Stimulated activated CD4-positive, alpha-beta T cell treated with anti-CD3 and anti-CD28 coated beads, Interleukin-1b, Interleukin-23, amount 100 ng/mL, for 48 hours (primary cell): ENCODE data around the gene TMEM253.
A peak's percentile ranks its signal among the peaks of the same experiment; 100 is the strongest.

Source experiments
- DNase-seq: peaks from one replicate; pipeline ENCODE4 v3.0.0-alpha.2; 2020

The TMEM253 gene

DNA sequence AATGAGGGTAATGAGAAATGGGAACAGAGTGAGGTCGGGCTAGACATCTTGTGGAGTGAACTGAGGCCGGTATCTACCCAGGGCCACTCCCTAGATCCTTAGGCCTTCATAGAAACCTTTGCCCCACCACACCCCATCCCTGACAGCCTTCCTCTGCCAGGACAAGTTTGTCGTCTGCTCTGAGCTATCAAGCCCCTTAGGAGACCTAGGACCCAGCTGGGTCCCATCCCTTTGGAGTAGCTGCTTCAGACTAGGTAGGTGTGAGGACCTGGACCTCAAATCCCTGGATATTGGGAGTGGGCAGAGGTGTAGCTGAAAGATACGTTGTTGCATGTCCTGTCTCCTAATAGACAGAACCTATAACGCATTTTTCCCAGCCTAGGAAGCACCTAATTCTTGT is at the start of gene TMEM253:
TMEM253 (plus strand) TSS at position 136 of the 400 bp plus-strand sequence. CDS start 278 bp downstream, outside the sequence.
- DNase-seq = no peak

- no peak for DNase-seq
Measured at GRCh38 chr14:21053184-21054122, 47.4 kb upstream of the TMEM253 start.

DNA sequence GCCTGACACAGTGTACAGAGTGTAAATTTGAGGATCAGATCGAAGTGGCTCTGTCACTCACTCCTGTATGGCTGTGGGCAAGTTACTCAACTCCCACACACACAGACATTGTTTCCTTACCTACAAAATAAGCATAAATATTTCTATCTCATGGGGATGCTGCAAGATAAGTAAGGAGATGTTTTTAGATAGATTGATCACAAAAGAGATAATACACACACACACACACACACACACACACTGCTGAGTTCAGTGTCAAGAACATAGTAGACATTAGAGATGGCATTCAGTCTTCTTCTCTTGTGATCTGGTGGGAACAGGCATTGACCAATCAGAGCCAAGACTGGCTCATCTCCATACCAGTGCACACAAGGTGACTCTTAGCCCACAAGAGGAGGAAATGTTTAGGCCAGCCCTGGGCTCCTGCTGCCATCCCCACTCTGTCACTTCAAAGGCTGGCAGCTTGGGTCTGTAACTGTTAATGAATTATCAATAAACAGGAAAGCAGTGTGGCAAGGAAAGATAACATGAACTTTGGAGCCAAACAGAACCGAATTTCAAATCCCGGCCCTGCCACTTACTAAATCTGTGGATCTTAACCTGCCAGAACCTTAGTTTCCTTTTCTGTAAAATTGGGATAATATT is 46.6 kb upstream of the TMEM253 start:
- no peak for DNase-seq

GRCh38 chr14:21054768-21055145 is 46.1 kb upstream of the TMEM253 start:
- no peak for DNase-seq

DNA sequence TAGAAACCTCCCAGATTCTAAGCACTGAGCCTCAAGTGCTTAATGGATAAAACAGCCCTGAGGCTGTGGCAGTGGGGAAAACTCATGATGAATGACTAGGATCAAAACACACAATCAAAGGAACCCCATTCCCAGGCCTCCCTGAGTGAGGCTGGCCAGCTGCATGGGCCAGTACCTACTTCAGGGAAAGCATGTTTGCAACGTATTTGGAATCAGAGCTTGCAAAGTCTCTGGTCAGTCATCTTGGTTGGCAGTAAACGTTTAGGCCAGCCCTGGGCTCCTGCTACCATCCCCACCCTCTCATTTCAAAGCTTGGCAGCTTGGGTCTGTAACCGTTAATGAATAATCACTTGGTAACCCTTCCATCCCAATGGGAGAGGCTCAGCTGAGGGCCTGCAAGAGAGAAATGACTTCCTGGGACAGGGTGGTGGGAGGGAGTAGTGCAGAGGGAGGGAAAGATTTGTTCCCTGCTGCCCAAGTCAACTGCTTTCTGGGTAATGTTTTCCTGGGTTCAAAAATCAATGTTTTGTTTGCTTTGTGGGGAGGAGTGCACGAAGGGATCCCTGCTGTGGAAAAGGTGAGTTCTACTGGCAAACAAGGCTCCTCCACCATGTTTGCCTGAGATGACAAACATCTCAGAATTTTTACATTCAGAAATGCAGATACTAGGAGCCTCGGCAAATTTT is 45.3 kb upstream of the TMEM253 start:
- no peak for DNase-seq

DNA sequence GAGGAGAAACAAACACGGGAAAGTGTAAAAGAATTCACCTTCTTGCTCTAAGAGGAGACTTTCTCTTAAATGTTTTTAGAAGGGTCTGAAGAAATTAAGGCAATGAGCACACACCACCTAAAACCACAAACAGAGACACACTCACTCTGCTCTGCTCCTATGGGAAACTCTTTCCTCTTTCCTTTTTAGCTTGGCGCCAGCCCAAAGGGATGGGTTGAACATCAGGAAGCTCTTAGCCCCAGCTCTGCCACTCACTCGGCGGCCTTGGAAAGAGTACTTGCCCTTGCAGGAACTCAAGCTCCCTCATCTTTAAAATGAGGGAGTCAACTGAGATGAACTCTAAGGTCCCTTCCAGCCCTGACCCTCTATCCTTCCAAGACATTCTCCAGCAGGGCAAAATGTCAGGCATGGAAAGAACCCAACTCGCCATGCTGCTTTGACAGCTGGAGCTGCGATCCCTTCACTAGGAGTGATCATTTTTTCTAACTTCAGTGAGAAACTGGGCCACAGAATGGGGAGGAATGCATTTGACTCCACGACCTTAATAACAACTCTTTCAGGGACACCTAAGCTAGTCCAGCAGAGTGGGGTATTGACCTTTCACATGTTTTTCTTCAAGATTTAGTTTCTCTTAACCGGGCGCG is 44.2 kb upstream of the TMEM253 start:
- no peak for DNase-seq

DNA sequence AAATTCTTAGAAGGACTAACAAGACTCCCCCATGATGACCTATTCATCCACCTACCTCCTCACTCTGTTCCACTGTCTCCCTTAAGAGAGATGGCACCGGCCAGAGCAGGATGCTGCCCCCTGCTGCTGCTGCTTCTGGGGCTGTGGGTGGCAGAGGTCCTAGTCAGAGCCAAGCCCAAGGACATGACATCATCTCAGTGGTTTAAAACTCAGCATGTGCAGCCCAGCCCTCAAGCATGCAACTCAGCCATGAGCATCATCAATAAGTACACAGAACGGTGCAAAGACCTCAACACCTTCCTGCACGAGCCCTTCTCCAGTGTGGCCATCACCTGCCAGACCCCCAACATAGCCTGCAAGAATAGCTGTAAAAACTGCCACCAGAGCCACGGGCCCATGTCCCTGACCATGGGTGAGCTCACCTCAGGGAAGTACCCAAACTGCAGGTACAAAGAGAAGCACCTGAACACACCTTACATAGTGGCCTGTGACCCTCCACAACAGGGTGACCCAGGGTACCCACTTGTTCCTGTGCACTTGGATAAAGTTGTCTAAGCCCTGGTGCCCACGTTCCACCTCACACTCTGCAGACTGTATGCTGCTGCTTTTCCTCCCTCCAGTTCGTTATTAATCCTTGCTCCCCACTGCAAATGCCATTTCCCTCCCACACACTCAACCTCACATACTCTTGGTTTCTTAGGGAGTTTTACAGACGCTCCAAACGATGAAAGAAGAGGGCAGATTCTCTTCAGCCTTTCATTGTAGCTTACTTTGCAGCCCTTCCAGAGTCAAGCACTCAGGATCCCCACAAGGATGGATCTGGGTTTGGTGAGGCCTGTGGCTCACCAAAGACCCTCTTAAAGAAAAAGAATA is 42.8 kb upstream of the TMEM253 start, which contains the start of gene RNASE8:
RNASE8 (plus strand) TSS at position 20 of the 873 bp plus-strand sequence; CDS start at position 91, 71 bp downstream.
- DNase-seq = no peak

- DNase-seq = no peak
Measured at GRCh38 chr14:21058903-21059302, 42.0 kb upstream of the TMEM253 start.

- no peak for DNase-seq
Measured at GRCh38 chr14:21059842-21060613, 40.8 kb upstream of the TMEM253 start.

DNA sequence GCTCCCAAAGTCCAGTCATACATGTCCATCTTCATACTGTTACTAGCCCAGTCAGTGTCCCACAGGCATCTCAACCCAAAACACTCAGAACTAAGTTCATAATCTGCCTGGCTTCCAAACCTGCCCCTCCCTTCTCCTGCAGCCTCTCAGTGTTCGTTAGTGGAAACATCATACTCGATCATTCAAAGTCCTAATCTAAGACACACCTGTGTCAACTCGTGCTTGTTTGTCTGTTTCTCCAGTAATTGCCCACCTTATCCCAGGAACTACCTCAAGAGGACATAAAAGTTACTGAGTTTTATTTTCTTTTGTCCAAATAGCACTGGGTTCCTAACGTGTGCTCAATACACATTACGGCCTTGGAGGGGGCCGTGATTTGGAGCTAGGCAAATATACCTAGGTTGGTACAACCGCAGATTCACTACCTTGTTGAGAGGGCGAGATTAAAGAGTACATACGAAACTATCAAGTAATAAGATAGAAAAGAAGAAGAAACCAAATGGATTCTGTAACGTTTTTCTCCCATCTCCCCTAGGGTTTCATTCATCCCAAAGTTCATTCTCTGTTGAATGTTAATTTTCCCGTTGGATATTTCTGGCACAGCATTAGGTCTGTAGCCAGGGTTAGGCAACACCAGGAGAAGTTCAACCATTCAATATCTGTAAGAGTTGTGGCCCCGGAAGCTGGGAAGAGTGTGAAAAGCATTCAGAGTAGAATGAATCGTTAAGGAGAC is 40.1 kb upstream of the TMEM253 start:
- no peak for DNase-seq

DNA sequence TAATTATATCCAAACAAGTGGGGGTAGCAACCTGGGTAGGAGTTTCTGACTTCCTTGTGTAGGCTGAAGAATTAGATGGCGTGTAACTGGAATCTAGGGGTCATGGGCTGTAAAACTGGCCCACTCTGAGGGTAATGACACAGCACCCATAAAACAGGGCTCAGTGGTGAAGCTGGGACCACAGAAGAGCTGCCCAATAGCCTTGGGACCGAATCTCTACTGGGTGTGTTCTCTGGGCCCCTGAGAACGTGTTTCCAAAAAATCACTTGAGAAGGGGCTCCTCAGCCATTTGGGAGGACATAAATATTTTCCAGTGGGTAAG is 39.6 kb upstream of the TMEM253 start:
- DNase-seq = no peak

- DNase-seq = no peak
Measured at GRCh38 chr14:21063479-21063878, 37.4 kb upstream of the TMEM253 start.

DNA sequence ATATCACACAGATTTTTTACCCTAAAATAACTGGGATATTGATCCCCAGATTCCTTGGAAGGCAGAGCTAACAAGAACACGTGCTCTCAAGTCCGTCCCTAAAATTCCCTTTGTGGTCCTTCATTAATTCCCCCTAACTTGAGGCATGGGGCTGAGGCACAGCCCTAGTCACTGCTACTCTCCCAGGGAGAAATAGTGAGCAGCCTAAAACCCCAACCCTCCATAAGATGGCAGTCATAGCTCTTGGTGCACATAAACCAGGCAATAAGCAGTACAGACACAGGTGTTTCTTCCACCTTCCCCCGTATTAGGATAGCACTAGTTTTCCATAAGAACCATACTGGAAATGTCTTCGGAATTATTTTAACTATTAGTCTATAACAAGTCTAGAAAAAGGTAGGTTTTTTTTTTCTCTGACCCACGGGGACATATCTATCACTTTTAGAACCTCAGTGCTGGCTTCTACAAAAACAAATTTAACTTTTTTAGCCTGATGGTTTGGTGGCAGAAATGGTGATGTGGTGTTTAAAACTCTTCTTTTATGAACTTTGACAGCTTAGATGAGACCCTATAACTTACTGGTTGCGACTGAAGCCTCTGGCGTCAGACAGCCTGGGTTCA is 33.9 kb upstream of the TMEM253 start:
- DNase-seq = no peak

DNA sequence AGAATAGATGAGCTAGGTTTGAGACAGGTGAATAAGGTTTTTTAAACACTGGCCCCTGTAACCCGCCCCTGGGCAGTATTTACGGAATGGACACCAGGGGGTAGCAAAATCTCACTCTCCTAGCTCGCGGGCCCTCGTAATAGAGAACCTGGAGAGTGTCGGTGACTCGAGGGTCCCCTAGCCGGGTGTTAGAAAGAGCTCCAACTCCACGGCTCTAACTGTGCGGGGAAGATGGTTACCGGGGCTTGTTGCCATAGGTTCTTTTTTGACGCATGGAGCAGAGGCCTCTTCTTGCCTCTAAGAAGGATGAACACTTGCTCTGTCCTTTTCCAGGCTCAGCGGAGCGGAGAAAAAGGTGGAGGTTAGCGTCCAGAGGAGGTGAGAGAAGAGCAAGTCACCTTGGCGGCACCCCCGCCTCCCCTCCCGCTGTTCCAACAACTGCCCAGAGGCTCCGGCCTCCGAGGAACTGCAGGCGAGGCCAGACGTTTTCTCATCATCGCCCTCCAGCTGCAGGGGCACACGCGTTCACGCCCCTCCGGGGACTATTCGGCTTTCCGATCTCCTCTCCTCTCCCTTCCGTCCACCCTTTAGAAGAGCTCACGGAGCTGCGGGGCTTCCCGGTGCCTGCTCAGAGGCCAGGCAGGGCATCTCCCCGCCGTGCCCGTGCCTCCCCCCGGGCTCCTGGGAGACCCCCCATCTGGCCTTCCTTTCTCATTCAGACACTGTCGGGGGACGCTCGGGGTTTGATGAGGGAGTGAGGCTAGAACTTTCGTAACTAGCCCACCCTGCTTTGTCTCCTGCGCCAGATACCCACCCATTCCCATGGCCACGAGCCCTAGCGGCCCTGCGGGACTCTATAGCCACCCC is 32.1 kb upstream of the TMEM253 start:
- peak; percentile 49 for DNase-seq

- DNase-seq = no peak
Measured at GRCh38 chr14:21069388-21070082, 31.3 kb upstream of the TMEM253 start.

- no peak for DNase-seq
Measured at GRCh38 chr14:21070083-21070609, 30.7 kb upstream of the TMEM253 start, which contains the start of gene ARHGEF40. Gene ARHGEF40 (plus strand): TSS chr14:21070304. CDS start chr14:21070397, 93 bp downstream.

DNA sequence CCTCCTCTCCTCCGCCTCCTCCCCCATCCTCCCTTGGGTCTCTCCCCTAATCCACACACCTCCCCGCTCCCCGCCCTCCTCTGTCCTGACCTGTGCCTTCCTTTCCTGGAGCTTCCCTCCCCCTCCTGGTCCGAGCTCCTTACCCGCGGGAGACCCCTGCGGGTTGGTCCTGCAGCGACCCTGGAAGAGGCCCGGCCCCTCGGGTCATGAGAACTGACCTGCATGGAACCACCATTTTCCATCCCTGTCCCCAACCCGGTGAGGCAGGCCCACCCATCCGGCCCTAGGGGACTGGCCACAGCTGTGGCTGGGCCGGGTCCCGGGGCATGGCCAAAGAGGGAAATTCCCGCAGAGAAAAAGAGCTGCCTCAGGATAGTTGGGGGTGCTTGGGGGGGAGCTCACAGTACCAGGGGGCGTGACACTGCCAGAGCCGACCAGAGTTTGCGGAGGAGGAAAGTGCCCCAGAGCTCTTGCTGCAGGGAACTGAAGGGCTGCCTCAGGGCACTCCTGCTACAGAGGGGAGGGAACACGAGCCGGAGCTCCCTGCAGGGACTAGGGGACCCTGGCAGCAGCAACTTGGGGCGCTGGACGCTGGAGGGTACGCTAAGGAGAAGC is 30.1 kb upstream of the TMEM253 start:
- no peak for DNase-seq
